HUDEP-2 (cell line): ENCODE results near the gene KDM4F.

Source experiments
- DNase-seq, 76 experiments: peaks; one replicate each; lab custom pipeline; 2025; ENCODE audit not compliant: unreplicated experiment in 76 of 76; lab: John Stamatoyannopoulos, UW

Gene KDM4F

GRCh38 chr11:95058621-95059020 lies 9.4 kb downstream of the KDM4F start:
- DNase-seq: no peak

- DNase-seq: no peak
These were observed 9.8 kb downstream of the KDM4F start for GRCh38 chr11:95059046-95059445.

- no peak for DNase-seq
These were observed 16.1 kb downstream of the KDM4F start for GRCh38 chr11:95065336-95065735.

GRCh38 chr11:95066716-95067038 lies 17.5 kb downstream of the KDM4F start, which contains the start of gene SRSF8:
Gene SRSF8 (plus strand): TSS chr11:95066919. CDS start chr11:95067227, 308 bp downstream.
- peak in 1 of 76 experiments; percentile 48 for DNase-seq

DNA sequence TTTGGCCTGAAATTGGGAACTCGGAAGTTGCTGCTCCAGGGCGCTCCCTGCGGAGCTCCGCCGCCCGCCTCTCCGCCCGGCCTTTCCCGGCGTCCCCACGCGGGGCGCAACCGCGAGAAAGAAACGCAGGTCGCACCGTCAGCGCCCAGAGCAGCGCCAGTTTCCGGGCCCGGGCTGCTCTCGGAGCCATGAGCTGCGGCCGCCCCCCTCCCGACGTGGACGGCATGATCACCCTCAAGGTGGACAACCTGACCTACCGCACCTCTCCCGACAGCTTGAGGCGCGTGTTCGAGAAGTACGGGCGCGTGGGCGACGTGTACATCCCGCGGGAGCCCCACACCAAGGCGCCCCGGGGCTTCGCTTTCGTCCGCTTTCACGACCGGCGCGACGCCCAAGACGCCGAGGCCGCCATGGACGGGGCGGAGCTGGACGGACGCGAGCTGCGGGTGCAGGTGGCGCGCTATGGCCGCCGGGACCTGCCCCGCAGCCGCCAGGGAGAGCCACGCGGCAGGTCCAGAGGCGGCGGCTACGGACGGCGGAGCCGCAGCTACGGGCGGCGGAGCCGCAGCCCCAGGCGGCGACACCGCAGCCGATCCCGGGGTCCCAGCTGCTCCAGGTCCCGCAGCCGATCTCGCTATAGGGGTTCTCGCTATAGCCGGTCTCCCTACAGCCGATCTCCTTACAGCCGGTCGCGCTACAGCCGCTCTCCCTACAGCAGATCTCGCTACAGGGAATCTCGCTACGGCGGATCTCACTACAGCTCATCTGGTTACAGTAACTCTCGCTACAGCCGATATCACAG lies 18.0 kb downstream of the KDM4F start:
- peak in 70 of 76 experiments; percentile 8 to 78 (median 56) for DNase-seq

GRCh38 chr11:95067841-95068219 lies 18.6 kb downstream of the KDM4F start:
- peak in 5 of 76 experiments; percentile 12 to 71 (median 32) for DNase-seq

DNA sequence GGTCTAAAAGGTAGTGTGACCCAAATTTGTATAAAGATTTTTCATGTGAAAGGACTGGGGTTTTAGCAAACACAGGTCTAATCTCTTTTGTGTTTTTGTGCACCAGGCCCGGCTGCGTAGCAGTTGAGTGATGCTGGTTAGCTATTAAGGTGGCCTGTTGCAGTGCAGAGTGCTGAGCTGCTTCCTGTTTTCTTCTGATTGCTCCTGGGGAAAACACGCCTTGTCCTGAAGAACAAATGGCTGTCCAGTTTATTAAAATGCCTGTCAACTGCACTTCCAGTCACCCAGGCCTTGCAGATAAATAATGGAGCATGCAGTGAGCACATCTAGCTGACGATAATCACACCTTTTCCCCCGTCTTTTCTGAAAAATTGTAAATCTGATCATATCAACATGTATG lies 19.3 kb downstream of the KDM4F start:
- peak in 73 of 76 experiments; percentile 45 to 95 (median 77) for DNase-seq

DNA sequence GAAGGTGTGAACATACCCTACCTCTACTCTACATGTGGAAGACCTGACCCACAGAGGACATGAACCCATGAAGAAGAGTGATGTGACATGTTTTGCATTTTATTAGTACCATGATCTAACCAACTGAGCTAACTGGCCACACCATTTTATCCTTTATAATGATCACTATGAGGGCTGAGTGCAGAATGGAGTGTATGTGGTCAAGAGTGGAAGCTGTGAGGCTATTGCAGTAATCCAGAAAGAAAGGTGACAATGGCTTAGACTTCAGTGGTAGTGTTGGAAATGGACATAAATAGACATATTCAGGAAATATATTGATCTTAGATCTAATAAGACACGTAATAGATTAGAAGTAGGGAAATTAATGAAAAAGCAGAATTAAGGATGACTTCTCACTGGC lies 21.2 kb downstream of the KDM4F start:
- DNase-seq: no peak

- DNase-seq: no peak
These were observed 23.7 kb downstream of the KDM4F start for GRCh38 chr11:95072948-95073347.

DNA sequence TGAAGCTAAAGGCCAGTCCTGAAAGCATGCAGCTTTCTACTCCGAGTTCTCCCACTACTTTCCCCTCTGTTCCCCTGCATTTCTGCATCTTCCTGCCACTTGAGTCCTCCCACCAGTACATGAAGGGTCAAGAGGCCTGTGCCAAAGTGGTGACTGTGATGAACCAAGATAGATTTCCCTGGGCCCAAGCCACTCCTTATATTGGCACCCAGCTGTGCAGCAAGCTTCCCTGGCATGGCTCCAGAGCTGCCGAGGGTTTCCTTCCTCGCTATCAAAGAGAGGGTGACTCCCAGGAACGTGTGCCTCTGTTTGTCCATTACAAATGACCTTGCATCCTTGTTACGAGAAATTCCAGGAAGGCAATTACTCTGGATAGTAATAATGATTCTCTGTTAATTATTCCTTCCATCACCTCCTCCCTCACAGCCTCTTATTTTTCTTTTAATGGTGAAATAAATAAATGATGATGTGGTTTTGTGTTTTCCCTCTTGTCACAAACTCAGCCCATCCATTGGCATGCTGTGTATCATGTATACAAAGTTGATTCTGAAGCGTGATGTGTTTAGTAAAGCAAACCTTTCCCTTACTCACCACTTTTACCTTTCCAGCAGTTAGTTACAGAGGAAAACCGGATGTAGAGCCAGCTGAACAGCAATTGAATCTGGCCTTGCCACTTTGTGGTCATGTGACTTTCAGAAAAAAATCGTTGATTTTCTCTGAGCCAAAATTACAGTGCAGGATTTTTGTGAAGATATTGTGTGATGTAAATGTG lies 25.8 kb downstream of the KDM4F start:
- peak in 69 of 76 experiments; percentile 15 to 86 (median 56) for DNase-seq

DNA sequence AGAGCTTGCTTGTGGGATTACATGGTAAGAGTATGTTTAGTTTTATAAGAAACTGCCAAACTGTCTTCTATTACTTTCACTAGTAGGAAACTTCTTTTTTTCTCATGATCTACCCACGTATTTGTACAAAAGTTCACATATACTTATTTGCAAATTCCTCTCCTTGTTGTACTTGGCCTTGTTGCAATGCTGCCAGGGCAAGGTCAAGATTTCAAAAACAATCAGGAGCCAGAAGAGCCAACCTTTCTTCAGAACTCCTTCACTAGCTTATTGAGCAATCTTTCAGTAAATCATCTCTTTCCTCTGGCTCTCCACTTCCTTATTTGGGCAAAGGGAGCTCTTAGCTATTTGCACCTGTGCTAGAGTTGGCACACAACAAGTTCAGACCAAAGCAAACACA lies 27.2 kb downstream of the KDM4F start:
- no peak for DNase-seq

- DNase-seq: no peak
These were observed 27.8 kb downstream of the KDM4F start for GRCh38 chr11:95076981-95077380.

DNA sequence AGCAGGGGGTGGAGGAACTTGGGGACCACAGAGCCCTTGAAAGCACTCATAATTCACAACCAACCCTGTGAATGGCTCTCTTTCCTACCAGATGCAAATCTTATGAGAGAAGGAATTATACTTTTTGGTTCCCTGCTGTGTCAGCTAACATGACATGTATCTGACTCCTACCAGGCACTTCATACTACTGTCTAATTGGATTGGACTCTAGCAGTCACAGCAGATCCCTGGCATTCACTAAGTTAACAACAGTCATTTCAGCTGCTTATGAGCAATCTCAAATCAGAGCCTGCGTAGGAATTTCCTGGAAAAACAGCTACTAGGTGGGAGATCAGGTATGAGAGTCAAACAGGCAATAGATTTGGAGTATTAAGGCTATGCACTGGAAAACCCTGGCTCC lies 29.3 kb downstream of the KDM4F start:
- no peak for DNase-seq

- no peak for DNase-seq
These were observed 31.8 kb downstream of the KDM4F start for GRCh38 chr11:95081010-95081409.

DNA sequence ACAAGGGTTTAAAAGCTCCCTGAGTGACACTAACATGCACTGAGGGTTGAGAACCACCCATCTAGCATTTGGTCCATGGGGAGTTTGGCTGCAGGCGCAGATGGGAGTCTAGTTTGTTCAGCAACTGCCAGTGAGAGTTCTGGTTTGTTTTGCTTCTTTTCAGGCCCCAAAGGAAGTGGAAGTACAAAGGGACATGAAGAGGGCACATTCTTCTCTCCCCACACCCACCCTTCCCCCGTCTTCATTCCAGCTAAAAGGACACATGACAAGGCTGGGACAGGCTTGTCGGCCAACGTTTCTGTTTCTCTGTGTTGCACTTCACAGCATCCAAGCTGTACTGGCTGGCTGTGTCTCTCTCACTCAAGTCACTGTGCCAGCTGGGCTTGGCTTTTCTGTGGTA lies 32.2 kb downstream of the KDM4F start:
- DNase-seq: no peak

- no peak for DNase-seq
These were observed 33.4 kb downstream of the KDM4F start for GRCh38 chr11:95082576-95083001.

DNA sequence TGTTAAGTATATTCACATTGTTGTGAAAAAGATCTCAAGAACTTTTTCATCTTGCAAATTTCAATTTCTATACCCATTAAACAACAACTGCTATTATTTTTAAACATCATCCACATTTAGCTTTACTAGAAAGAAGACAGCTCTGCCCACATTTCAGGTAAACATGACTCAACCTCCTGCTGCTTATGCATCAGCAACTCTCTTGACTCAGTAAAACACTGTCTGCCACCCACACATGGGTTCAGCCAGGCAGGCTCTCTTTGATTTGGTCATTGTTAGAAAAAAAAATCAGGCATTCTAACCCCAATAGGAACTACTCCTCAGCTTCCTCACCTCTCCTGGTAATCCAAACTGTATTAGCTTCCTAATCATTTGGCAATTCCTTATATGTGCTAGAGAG lies 35.3 kb downstream of the KDM4F start:
- DNase-seq: no peak

DNA sequence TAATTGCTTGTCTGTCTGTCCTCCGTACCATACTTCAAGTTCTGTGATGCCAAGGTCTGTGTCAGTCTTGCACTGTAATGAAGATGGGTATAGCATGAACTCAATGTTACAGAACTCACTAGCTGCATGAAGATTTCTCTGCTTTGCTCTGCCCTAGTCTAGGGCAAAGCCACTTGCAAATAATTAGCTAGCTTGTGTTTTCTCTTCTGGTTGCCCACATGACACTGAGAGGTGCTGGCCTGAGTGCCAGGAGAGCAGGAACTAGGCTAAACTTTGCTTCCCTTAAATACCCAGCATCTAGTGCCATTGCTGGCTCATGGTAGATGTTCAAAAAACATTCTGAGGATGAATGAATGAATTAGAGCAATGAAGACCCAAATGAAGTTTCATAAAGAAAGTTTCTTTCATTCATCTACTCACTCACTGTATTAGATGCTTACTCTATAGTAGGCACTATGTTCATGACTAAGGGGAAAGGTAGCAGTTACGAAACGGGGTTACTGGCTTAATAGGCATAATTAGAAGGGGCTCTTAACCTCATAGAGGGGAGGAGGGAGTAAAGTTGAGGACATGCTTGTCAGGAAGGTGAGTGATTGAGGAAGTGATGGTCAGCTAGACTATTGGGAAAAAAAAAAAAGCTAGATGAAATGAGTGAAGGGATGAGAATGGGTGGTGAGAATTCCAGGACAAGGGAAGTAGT lies 36.0 kb downstream of the KDM4F start:
- no peak for DNase-seq

GRCh38 chr11:95086151-95086550 lies 36.9 kb downstream of the KDM4F start:
- no peak for DNase-seq

DNA sequence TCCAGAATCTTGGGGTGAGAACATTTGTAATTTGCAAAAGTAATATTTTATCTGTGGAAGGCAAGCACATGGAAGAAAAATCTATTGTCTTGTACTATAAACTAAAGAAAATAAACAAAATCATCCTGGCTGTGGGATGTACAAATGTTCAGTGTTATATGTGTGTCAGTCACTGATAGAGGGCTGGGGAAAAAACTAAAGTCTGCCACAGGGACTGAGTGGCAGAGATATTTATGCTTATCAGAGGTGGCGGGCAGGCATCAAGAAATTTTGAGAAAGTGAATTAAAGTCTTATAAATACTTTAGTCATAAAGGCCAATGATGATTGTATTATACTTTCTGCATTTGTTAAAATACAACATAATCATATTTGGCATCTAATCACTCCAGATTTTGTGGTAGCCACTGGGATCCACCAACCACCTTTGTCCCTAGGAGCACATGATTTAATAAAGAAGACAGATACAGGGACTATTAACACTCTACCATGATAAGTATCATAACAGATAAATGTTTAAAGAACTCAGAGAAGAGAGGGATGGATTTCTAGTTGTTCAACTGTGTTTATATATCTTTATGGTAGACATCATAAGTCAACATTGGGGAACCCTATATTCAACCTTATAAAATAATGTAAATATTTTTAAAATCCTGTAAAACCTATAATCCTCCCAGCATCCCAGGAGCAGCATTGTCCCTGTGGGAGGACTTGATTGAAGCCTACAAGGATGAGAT lies 37.8 kb downstream of the KDM4F start:
- peak in 3 of 76 experiments; percentile 10 to 38 (median 18) for DNase-seq
